OCI-LY7 (cell line): ENCODE results near the gene ENOSF1. TPM values are rescaled to one million over a fixed set of nuclear protein-coding genes. Genes with fewer than 3 reads are reported as not detected.
A peak's percentile ranks its signal among the peaks of the same experiment; 100 is the strongest.

Experiments
- BruUV-seq: library from RNA; stranded (reverse); fragments of 400-500 nt; replicated peaks from 2 replicates; lab custom pipeline; 2021; lab: Mats Ljungman, UMichigan
- CTCF ChIA-PET: fragments of 300-600 bp; sonication (Branson Sonifier 250); formaldehyde crosslinking; loops from one replicate; lab custom pipeline; 2022; ENCODE audit warnings: antibody characterized with exemption; ENCODE audit not compliant: unreplicated experiment; lab: Charles Lee
- POLR2A ChIA-PET: fragments of 300-600 bp; sonication (Branson Sonifier 250); formaldehyde crosslinking; loops from one replicate; lab custom pipeline; 2022; ENCODE audit warnings: antibody characterized with exemption; lab: Charles Lee
- DNase-seq: peaks from one replicate; pipeline ENCODE4 v3.0.0-alpha.2; 2015; ENCODE audit warnings: low spot score
- H2AFZ ChIP-seq: fragments of 200-600 bp; sonication (generic), shearing (Covaris generic); 2 replicates; pipeline ENCODE4 v1.6.1; 2014; ENCODE audit warnings: mild to moderate bottlenecking, antibody characterized with exemption, low read length, moderate library complexity
- H3K27ac ChIP-seq: fragments of 200-600 bp; sonication (generic); 2 replicates; pipeline ENCODE4 v1.5.1; 2014; ENCODE audit warnings: mixed run types, low read depth, mild to moderate bottlenecking, moderate library complexity, low read length, inconsistent platforms; ENCODE audit not compliant: poor library complexity, severe bottlenecking
- H3K36me3 ChIP-seq: fragments of 200-600 bp; sonication (generic); 2 replicates; pipeline ENCODE4 v1.6.1; 2014; ENCODE audit warnings: mild to moderate bottlenecking, antibody characterized with exemption, low read length, moderate library complexity, mixed read lengths; ENCODE audit not compliant: insufficient read depth
- H3K4me1 ChIP-seq: fragments of 200-600 bp; sonication (generic); 2 replicates; pipeline ENCODE4 v1.5.1; 2014; ENCODE audit warnings: mild to moderate bottlenecking, low read length; ENCODE audit not compliant: insufficient read depth, poor library complexity, severe bottlenecking
- H3K4me2 ChIP-seq: fragments of 200-600 bp; sonication (generic); 2 replicates; pipeline ENCODE4 v1.6.1; 2014; ENCODE audit warnings: mild to moderate bottlenecking, low read length
- H3K4me3 ChIP-seq: fragments of 200-600 bp; sonication (generic); 2 replicates; pipeline ENCODE4 v1.5.1; 2014; ENCODE audit warnings: mild to moderate bottlenecking, low read depth, low read length; ENCODE audit not compliant: poor library complexity, severe bottlenecking
- H3K79me2 ChIP-seq: fragments of 200-600 bp; sonication (generic); 2 replicates; pipeline ENCODE4 v1.6.1; 2016; ENCODE audit warnings: low read depth, mild to moderate bottlenecking, low read length, moderate library complexity, mixed read lengths; ENCODE audit not compliant: insufficient read depth
- H3K9me2 ChIP-seq: fragments of 200-600 bp; sonication (generic); 2 replicates; pipeline ENCODE4 v1.6.1; 2016; ENCODE audit warnings: mild to moderate bottlenecking, low read length, mixed read lengths; ENCODE audit not compliant: insufficient read depth
- H3K9me3 ChIP-seq: fragments of 200-600 bp; sonication (generic); 2 replicates; pipeline ENCODE4 v1.6.1; 2014; ENCODE audit warnings: mild to moderate bottlenecking, mixed run types, low read length, mixed read lengths
- H4K20me1 ChIP-seq: fragments of 200-600 bp; sonication (generic); 2 replicates; pipeline ENCODE4 v1.6.1; 2014; ENCODE audit warnings: mild to moderate bottlenecking, antibody characterized with exemption, low read length, moderate library complexity, mixed read lengths; ENCODE audit not compliant: insufficient read depth
- EZH2phosphoT487 ChIP-seq: fragments of 200-600 bp; sonication (generic); IDR thresholded peaks from 2 replicates; pipeline ENCODE4 v1.6.1; 2018; ENCODE audit warnings: low read depth, borderline replicate concordance, mild to moderate bottlenecking, mixed run types, antibody characterized with exemption, low read length, moderate library complexity, mixed read lengths
- intact Hi-C: fragments of 100-400 bp; cut with micrococcal nuclease; formaldehyde crosslinking; loops from one replicate; pipeline ENCODE4 v1.10.0; 2022; ENCODE audit not compliant: unreplicated experiment
- total RNA-seq, 2 experiments: library from RNA; depleted of rRNA in 1 of 2; stranded (reverse); fragments of >200 nt in 1 of 2; shearing (Covaris generic) in 1 of 2; gene quantifications; 2 replicates each; pipeline ENCODE4 v1.2.3, GENCODE V29; 2014 to 2022
- TF ChIP-seq, protein P1 (sequence below): fragments of 200-600 bp; sonication (generic); conservative IDR thresholded peaks from 2 replicates; pipeline ENCODE4 v1.5.1; 2014; ENCODE audit warnings: mild to moderate bottlenecking, antibody characterized with exemption, low read length, moderate library complexity, mixed read lengths

ENOSF1 gene
- total RNA-seq, 2 experiments from 2014 or later: 40.1 to 44.0 TPM

GRCh38 chr18:653512-653911 is 58.9 kb downstream of the ENOSF1 start:
- no TSS peak for BruUV-seq
- no peak overlapping the region for H3K4me2 ChIP-seq
- ChIA-PET CTCF (no interaction called here), POLR2A (interaction anchor here (0.6 to 1.5 kb wide), 2 partner anchors 20 to 49 kb away, joined by 3 to 4 read pairs; no protein-coding TSS in a partner anchor)
- peaks cover 22% of the 10 kb centered on the region; the same call in 1 of the 2 replicates for H4K20me1 ChIP-seq
- no peak overlapping the region for H2AFZ ChIP-seq
- no peak for DNase-seq
- no peaks in the 10 kb centered on the region for H3K9me2 ChIP-seq
- TF ChIP-seq, protein P1, sequence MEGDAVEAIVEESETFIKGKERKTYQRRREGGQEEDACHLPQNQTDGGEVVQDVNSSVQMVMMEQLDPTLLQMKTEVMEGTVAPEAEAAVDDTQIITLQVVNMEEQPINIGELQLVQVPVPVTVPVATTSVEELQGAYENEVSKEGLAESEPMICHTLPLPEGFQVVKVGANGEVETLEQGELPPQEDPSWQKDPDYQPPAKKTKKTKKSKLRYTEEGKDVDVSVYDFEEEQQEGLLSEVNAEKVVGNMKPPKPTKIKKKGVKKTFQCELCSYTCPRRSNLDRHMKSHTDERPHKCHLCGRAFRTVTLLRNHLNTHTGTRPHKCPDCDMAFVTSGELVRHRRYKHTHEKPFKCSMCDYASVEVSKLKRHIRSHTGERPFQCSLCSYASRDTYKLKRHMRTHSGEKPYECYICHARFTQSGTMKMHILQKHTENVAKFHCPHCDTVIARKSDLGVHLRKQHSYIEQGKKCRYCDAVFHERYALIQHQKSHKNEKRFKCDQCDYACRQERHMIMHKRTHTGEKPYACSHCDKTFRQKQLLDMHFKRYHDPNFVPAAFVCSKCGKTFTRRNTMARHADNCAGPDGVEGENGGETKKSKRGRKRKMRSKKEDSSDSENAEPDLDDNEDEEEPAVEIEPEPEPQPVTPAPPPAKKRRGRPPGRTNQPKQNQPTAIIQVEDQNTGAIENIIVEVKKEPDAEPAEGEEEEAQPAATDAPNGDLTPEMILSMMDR: no peak
- TF ChIP-seq EZH2phosphoT487: no peak
- H3K9me3 ChIP-seq: no peaks in the 10 kb centered on the region
- peaks cover 12% of the 10 kb centered on the region; the same call in 1 of the 2 replicates for H3K36me3 ChIP-seq
- H3K79me2 ChIP-seq: peaks cover 24% of the 10 kb centered on the region; the same call in 1 of the 2 replicates
- peaks cover 25% of the 10 kb centered on the region for H3K4me1 ChIP-seq
- no peak overlapping the region for H3K27ac ChIP-seq
- intact Hi-C loops: no loop called here
- no peak overlapping the region for H3K4me3 ChIP-seq

GRCh38 chr18:652131-652530 is 60.3 kb downstream of the ENOSF1 start:
- no peaks in the 10 kb centered on the region for H3K9me2 ChIP-seq
- peaks cover 25% of the 10 kb centered on the region for H4K20me1 ChIP-seq
- no peak overlapping the region for H3K4me2 ChIP-seq
- intact Hi-C loops: no loop called here
- ChIA-PET CTCF (no interaction called here), POLR2A (no interaction called here)
- H3K27ac ChIP-seq: no peak overlapping the region
- peaks cover 22% of the 10 kb centered on the region; the same call in 1 of the 2 replicates for H3K79me2 ChIP-seq
- no peak overlapping the region for H3K4me3 ChIP-seq
- no peak overlapping the region for H2AFZ ChIP-seq
- TF ChIP-seq, protein P1: no peak
- no peak for TF ChIP-seq EZH2phosphoT487
- no peak for DNase-seq
- peaks cover 25% of the 10 kb centered on the region for H3K4me1 ChIP-seq
- no peaks in the 10 kb centered on the region for H3K9me3 ChIP-seq
- no TSS peak for BruUV-seq
- H3K36me3 ChIP-seq: peaks cover 12% of the 10 kb centered on the region; the same call in 1 of the 2 replicates

DNA sequence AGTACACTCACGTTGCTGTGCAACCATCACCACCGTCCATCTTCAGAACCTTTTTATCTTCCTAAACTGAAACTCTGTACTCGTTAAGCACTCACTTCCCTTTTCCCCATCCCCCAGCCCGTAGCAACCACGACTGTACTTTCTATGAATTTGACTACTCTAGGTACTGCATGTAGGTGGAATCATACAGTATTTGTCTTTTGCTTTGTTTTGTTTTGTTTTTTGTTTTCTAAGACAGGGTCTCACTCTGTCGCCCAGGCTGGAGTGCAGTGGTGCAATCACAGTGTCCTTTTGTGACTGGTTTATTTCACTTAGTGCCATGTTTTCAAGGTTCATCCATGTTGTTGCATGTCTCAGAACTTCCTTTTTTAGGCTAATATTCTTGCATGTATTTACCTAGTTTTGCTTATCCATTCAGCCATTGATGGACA is 62.0 kb downstream of the ENOSF1 start:
- Histone ChIP-seq H3K9me3 (no peaks in the 10 kb centered on the region), H2AFZ (no peak overlapping the region), H3K4me1 (peaks cover 18% of the 10 kb centered on the region), H3K4me2 (peak overlapping the region; percentile 50), H3K4me3 (no peak overlapping the region), H3K9me2 (no peaks in the 10 kb centered on the region), H3K36me3 (peaks cover 9% of the 10 kb centered on the region; the same call in 1 of the 2 replicates), H4K20me1 (peaks cover 25% of the 10 kb centered on the region), H3K27ac (no peak overlapping the region), H3K79me2 (peaks cover 10% of the 10 kb centered on the region; the same call in 1 of the 2 replicates)
- POLR2A ChIA-PET: no interaction called here
- TF ChIP-seq EZH2phosphoT487: no peak
- TF ChIP-seq, protein P1: no peak
- intact Hi-C loops: no loop called here
- CTCF ChIA-PET: no interaction called here
- DNase-seq: peak; percentile 63
- BruUV-seq: no TSS peak
